ENCODE results near the gene CCL24. TPM values are rescaled to one million over a fixed set of nuclear protein-coding genes. Genes with fewer than 3 reads are reported as not detected.

CCL24 gene
- total RNA-seq, 1 experiment from 2014 or later, result not detected

GRCh38 chr7:75818472-75818871 is 4.9 kb upstream of the CCL24 start (continued):
- no peak for TF ChIP-seq HMGA2 (CRISPR knock-in tag; IDR thresholded peaks at IDR 0.05)
- no peak for TF ChIP-seq ZNF121 (CRISPR knock-in tag; IDR thresholded peaks at IDR 0.05)
- TF ChIP-seq ZNF317 (CRISPR knock-in tag; IDR thresholded peaks at IDR 0.05; ENCODE audit: borderline replicate concordance, low read depth), result no peak
- no peak for TF ChIP-seq TCF7 (CRISPR knock-in tag; IDR thresholded peaks at IDR 0.05; ENCODE audit: low read depth)
- no peak for TF ChIP-seq CREM (CRISPR knock-in tag; IDR thresholded peaks at IDR 0.05)
- TF ChIP-seq ZNF281 (CRISPR knock-in tag; IDR thresholded peaks at IDR 0.05), result no peak
- TF ChIP-seq ZSCAN18 (CRISPR knock-in tag; IDR thresholded peaks at IDR 0.05), result no peak

GRCh38 chr7:75817116-75817515 is 3.5 kb upstream of the CCL24 start:
- Mint-ChIP-seq H3K36me3 (no peaks in the 10 kb centered on the region), H3K4me1 (no peaks in the 10 kb centered on the region), H3K9me3 (peaks cover 4% of the 10 kb centered on the region; the same call in 1 of the 2 replicates), H3K27me3 (ENCODE audit: low read depth) (peaks cover 6% of the 10 kb centered on the region; the same call in 1 of the 2 replicates), H3K27ac (no peak overlapping the region), H3K4me3 (no peak overlapping the region)
- ChIA-PET CTCF (no interaction called here), POLR2A (interaction anchor here (0.7 kb wide), 1 partner anchor 7 kb away, joined by 6 read pairs; no protein-coding TSS in a partner anchor)
- TF ChIP-seq USF2 (CRISPR knock-in tag; IDR thresholded peaks at IDR 0.05), result no peak
- no peak for TF ChIP-seq ZNF219 (CRISPR knock-in tag; IDR thresholded peaks at IDR 0.05; ENCODE audit: borderline replicate concordance)
- no peak for TF ChIP-seq NR2C2 (CRISPR knock-in tag; IDR thresholded peaks at IDR 0.05)
- no peak for TF ChIP-seq NFYB (CRISPR knock-in tag; conservative IDR thresholded peaks at IDR 0.05; ENCODE audit: low read depth)
- TF ChIP-seq GRHL2 (CRISPR knock-in tag; IDR thresholded peaks at IDR 0.05; ENCODE audit: insufficient replicate concordance, severe bottlenecking), result no peak
- no peak for TF ChIP-seq AFF4 (CRISPR knock-in tag; IDR thresholded peaks at IDR 0.05; ENCODE audit: borderline replicate concordance)
- no peak for TF ChIP-seq ATF1 (CRISPR knock-in tag; IDR thresholded peaks at IDR 0.05)
- TF ChIP-seq MXD4 (CRISPR knock-in tag; IDR thresholded peaks at IDR 0.05; ENCODE audit: borderline replicate concordance), result no peak
- no peak for TF ChIP-seq FOXK1 (CRISPR knock-in tag; IDR thresholded peaks at IDR 0.05)
- TF ChIP-seq PRDM15 (CRISPR knock-in tag; IDR thresholded peaks at IDR 0.05), result no peak
- no peak for DNase-seq (ENCODE audit: low spot score)
- ATAC-seq, result no peak
